ENCODE results near the gene SRRM2.

- TF ChIP-seq CTCF (conservative IDR thresholded peaks at IDR 0.05; ENCODE audit: low read length): no peak
- no peak for TF ChIP-seq EZH2phosphoT487 (IDR thresholded peaks at IDR 0.05; ENCODE audit: borderline replicate concordance)
Measured at GRCh38 chr16:2766430-2767139, 14.1 kb downstream of the SRRM2 start.
